Measurements from ENCODE around the gene KCNJ6.
"Not testable (repeated sequence)": the region's sequence is repeated elsewhere in the genome, so short reads cannot be mapped to it uniquely, and the experiment has no call there.

The KCNJ6 gene

DNA sequence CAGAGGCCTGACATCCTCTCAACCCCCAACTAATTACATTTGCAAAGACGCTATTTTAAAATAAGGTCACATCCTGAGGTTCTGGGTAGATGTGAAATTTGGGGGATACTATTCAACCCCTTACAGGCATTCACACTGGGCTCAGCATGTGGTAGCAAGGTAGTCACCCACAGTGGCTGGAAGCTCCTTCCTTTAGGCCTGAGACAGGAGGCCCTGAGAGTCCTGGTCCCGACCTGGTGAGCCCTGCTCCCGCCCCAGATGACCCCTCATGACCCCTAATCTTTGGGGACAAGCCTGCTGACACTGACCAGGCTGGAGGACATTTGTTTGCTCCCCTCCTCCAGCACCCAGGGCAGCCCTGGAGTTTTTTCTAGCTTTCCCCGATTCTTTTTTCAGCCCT lies 323.8 kb downstream of the KCNJ6 start:
- DNase-seq = no peak

DNA sequence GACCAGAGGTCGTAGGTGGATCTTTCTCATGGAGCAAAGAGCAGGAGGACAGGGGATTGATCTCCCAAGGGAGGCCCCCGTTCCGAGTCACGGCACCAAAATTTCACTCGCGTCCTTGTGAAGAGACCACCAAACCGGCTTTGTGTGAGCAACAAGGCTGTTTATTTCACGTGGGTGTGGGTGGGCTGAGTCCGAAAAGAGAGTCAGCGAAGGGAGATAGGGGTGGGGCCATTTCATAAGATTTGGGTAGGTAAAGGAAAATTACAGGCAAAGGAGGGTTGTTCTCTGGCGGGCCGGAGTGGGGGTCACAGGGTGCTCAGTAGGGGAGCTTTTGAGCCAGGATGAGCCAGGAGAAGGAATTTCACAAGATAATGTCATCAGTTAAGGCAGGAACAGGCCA lies 324.3 kb downstream of the KCNJ6 start:
- not testable (repeated sequence) for DNase-seq

- DNase-seq = not testable (repeated sequence)
These were observed 325.4 kb downstream of the KCNJ6 start for GRCh38 chr21:37590836-37591235.

DNA sequence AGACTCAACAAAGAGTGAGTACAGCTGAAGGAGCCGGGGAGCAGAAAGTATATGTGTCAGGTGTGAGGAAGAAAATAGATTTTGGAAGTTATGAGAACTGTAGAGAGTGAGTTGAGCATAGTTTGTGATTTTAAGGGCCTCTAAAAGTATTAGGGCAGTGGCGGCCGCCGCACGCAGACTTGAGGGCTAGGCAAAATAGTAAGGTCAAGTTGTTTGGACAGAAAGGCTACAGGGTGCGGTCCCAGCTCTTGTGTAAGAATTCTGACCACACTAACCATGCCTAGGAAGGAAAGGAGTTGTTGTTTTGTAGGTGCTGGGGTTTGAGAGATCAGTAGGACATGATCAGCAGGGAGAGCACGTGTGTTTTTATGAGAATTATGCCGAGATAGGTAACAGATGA lies 327.6 kb downstream of the KCNJ6 start:
- not testable (repeated sequence) for DNase-seq

GRCh38 chr21:37587635-37588177 lies 328.6 kb downstream of the KCNJ6 start:
- DNase-seq = no peak

DNA sequence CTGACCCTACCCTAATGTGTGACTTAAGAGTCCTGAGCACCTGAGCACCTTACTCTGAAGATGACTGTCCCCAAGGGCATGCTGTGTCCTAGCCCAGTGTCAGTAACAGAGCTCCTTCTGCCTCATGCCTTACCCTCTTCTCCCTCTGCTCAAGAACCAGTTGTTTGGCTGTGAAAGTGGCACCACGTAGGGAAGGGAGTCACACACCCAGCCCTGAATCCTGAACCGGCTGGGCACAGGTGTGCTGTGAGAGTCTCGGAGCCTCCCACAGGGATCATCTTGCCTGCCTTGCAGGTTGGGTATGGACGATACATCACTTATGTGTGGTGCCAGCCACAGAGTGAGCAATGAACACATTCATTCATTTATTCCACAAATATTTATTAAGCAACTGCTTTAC lies 329.1 kb downstream of the KCNJ6 start:
- DNase-seq = no peak

- DNase-seq = peak; percentile 24
These were observed 333.7 kb downstream of the KCNJ6 start for GRCh38 chr21:37582590-37582989.

DNA sequence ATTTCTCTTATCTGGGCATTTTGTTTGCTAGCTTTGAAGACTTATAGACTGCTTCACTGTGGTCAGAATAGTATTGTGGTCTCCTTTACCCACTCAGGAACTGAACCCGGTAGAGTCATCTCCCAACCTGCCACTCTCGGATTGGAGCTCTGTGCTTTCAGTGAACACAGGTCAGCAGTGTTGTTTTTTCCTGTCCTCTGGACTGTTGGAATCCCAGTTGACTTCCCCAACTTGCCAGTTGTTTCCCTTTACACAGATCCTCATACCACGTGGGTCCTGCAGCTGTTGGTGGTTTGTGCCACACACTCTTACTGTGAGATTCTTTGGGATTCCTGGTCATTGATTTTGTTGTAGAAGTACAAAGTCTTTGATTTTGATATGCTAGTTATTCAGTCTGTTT lies 335.6 kb downstream of the KCNJ6 start:
- DNase-seq = no peak

GRCh38 chr21:37579356-37579755 lies 336.9 kb downstream of the KCNJ6 start:
- DNase-seq = no peak

- no peak for DNase-seq
These were observed 337.7 kb downstream of the KCNJ6 start for GRCh38 chr21:37578471-37579126.

DNA sequence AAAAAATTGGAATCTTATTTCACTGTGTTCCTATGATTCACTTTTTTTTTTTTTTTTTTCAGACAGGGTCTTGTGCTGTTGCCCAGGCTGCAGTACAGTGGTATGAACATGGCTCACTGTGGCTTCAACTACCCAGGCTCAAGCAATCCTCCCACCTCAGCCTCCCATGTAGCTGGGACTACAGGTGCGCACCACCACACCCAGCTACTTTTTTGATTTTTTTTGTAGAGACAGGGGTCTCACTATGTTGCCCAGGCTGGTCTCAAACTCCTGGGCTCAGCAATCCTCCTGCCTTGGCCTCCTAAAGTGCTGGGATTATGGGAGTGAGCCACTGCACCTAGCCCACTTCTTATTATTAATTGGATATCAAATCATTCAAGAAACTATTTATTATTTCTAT lies 339.3 kb downstream of the KCNJ6 start:
- not testable (repeated sequence) for DNase-seq

DNA sequence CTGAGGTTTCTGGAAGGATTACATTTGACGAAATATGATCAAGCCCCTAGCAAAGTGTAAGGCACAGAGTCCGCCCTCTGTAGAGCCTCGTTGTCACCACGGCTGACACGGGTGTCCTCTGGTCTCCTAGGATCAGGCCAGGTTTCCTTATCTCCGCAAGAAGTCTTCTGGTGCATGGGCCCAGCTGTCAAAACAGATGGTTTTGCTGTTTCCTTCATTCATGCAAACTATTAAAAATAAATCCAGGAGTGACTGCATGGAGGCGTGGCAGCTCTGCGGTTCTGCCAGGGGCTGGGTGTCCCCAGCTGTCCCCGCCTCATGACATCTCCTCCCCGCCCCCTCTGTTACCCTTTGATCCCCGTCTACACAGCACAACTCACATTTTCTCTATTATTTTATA lies 340.7 kb downstream of the KCNJ6 start:
- no peak for DNase-seq

DNA sequence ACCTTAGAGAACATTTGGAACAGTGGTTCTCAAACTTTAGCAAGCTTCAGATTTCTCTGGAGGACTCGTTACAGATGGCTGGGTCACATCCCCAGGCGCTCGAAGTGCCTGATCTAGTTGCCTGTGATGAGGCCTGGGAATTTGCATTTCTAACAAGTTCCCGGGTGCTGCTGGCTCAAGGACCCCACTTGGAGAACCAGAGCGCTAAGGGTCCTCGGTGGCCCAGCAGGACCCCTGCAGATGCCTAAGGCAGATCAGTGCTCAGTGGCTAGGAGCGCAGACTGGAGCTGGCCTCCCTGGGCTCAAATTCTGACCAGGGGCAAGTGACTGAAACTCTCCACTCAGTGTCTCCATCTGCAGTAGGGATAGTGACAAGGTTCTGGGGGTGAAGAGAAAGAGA lies 341.5 kb downstream of the KCNJ6 start:
- no peak for DNase-seq

GRCh38 chr21:37574316-37574715 lies 341.9 kb downstream of the KCNJ6 start:
- no peak for DNase-seq

DNA sequence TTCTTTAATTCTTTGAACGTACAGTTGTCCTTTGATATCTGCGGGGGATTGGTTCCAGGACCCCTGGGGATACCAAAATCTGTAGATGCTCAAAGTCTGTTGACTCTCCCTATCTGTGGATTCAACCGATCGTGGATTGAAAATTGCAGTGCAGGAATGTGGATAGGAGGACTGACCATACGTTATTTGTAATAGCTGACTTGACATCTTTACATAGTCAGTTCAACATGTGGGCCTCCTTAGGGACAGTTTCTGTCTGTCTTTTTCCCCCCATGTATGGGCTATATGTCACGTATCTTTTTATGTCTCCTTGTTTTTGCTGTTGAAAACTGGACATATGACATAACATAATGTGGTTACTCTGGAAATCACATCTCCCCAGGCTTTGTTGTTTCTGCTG lies 344.8 kb downstream of the KCNJ6 start:
- DNase-seq = no peak

GRCh38 chr21:37568916-37569315 lies 347.3 kb downstream of the KCNJ6 start:
- DNase-seq = no peak

- no peak for DNase-seq
These were observed 347.8 kb downstream of the KCNJ6 start for GRCh38 chr21:37568415-37568814.

- no peak for DNase-seq
These were observed 349.3 kb downstream of the KCNJ6 start for GRCh38 chr21:37566790-37567615.

- peak; percentile 39 for DNase-seq
These were observed 350.6 kb downstream of the KCNJ6 start for GRCh38 chr21:37565530-37566223.

DNA sequence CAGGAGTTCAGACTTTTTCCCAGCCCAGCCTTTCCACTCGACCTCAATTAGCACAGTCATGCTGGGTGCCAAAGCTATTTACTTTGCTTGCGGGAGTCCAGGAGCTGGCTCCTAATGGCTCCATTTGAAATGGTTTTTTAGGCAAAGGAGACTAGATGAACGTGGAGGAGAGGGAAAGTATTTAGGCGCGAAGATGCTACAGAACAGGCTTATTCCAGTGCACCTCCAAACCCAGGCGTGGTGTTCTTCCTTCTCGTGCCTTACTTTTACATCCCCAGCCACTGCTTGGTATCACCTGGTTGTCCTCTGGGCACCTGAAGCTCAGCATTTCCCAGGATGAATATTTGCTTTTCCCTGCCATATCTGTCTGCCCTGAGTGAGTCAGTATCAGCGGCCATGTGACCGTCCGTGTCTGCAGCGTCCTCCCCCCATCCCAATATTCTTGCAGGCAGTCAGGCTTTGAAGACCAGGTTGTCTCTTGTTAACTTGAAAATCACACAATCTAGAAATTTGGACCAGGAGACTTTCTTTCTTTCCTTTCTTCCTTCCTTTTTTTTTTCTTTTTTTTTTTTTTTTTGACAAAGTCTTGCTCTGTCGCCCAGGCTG lies 351.2 kb downstream of the KCNJ6 start:
- DNase-seq = no peak

GRCh38 chr21:37564341-37564923 lies 351.8 kb downstream of the KCNJ6 start:
- DNase-seq = peak; percentile 89

DNA sequence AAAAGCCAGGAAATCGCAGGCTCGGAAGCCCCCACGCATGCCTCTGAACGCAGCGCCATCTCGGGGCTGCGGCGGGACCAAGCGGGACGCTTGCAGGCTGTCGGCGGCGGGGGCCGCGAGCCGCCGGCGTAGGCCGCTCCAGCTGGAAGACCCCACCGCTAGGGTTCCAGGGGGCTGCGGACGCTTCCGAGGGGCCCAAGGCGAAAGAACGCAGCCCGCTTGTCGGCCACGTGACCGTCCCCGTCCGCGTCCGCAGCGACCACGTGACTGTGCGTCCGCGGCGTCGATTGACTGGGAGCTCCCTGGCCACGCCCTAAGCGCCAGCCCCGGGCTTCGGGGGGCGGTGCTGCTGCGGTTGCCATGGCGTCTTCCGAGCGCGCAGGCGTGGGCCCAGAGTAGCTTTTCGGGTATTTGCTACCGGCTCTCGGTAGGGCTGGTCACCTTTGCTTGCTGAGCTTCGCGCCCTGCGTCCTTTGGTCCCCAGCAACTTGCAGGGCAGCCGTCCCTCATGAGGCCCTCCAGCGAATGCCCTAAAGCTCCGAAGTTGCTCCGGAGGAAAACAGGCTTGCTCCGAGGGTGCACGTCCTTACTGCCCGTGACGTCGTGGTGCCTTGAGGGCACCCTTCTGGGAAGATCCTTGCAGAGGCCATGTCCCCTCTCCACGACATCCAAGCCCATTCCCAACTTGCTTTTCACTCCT lies 352.5 kb downstream of the KCNJ6 start:
- peak; percentile 95 for DNase-seq

Data from suppressor macrophage treated with lipopolysaccharide for 4 hours (primary cell).